Mammary epithelial cell (primary cell): ENCODE measurements around the gene CCR6.

Source experiments
- CTCF ChIP-seq, 2 donors: IDR thresholded peaks in 1 of 2; conservative IDR thresholded peaks in 1 of 2; 2 replicates each; pipeline ENCODE4 v1.5.1; 2011 to 2012; ENCODE audit warnings: inconsistent platforms in 2 of 2, low read length in 2 of 2, mild to moderate bottlenecking in 2 of 2, control low read depth in 1 of 2, low read depth in 1 of 2; ENCODE audit not compliant: insufficient read depth in 1 of 2; ENCODE audit errors: extremely low read depth in 1 of 2
- EZH2 ChIP-seq: IDR thresholded peaks from 2 replicates; pipeline ENCODE4 v1.6.1; 2012; ENCODE audit warnings: low read length, inconsistent platforms, borderline replicate concordance

GRCh38 chr6:167127785-167128531, 5.1 kb downstream of the CCR6 start:
- TF ChIP-seq CTCF (conservative IDR thresholded peaks at IDR 0.05 in 1 of 2, IDR thresholded peaks at IDR 0.05 in 1 of 2; ENCODE audit: extremely low read depth in 1 of 2, insufficient read depth in 1 of 2, low read depth in 1 of 2, low read length in 2 of 2) (no peak), EZH2 (no peak)
